Skin epidermis (tissue), 12 donors: ENCODE results near the gene RAB3C.
"Not testable (repeated sequence)": the region's sequence is repeated elsewhere in the genome, so short reads cannot be mapped to it uniquely, and the experiment has no call there.

Experiments
- H3K27ac ChIP-seq, 21 experiments: fragments of 200-600 bp; sonication (generic) in 11 of 21; one replicate each; pipeline ENCODE4 v1.5.0; 2020; ENCODE audit warnings: mild to moderate bottlenecking in 3 of 21, inconsistent platforms in 2 of 21, moderate library complexity in 2 of 21
- H3K4me3 ChIP-seq, 7 experiments: fragments of 200-600 bp; sonication (generic) in 2 of 7; one replicate each; pipeline ENCODE4 v1.5.0; 2020; ENCODE audit warnings: inconsistent platforms in 2 of 7, mild to moderate bottlenecking in 2 of 7, moderate library complexity in 1 of 7

Gene RAB3C

GRCh38 chr5:58599217-58599616, 16.3 kb downstream of the RAB3C start:
- Histone ChIP-seq H3K4me3 (no peak overlapping the region), H3K27ac (no peak overlapping the region)

GRCh38 chr5:58600613-58601012, 17.7 kb downstream of the RAB3C start:
- not testable (repeated sequence) for H3K27ac ChIP-seq, H3K4me3 ChIP-seq

- not testable (repeated sequence) for H3K27ac ChIP-seq, H3K4me3 ChIP-seq
Measured at GRCh38 chr5:58602889-58603288, 20.0 kb downstream of the RAB3C start.

DNA sequence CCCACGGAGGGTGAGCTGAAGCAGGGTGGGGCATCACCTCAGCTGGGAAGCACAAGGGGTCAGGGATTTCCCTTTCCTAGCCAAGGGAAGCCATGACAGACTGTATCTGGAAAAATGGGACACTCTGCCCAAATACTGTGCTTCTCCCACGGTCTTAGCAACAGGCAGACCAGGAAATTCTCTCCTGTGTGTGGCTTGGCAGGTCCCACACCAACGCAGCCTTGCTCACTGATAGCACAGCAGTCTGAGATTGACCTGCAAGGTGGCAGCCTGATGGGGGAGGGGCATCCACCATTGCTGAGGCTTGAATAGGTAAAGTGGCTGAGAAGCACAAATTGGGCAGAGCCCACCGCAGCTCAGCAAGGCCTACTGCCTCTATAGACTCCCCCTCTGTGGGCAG, 23.2 kb downstream of the RAB3C start:
- no peak overlapping the region for H3K4me3 ChIP-seq
- no peak overlapping the region for H3K27ac ChIP-seq

GRCh38 chr5:58615972-58616371, 33.1 kb downstream of the RAB3C start:
- Histone ChIP-seq H3K27ac (no peak overlapping the region), H3K4me3 (no peak overlapping the region)

- no peak overlapping the region for H3K4me3 ChIP-seq
- H3K27ac ChIP-seq: no peak overlapping the region
Measured at GRCh38 chr5:58617241-58617640, 34.4 kb downstream of the RAB3C start.

DNA sequence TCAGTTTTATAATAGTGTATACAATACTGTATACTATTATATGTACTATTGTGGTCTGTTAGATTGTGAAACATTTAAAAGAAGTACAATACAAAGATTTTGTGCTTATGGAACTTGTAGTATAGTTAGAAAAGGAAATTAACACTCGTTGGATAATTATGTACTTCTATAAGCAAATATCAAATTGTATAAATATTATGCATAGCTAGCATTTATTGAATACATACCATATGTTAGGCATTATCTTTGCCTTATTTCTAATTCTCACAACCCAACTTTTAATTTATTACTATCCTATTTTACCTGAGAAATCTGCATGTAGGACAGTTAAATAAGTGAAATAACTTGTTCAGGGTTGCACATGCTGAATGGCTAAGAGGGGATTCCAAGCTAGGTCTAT, 37.5 kb downstream of the RAB3C start:
- no peak overlapping the region for H3K4me3 ChIP-seq
- no peak overlapping the region for H3K27ac ChIP-seq

DNA sequence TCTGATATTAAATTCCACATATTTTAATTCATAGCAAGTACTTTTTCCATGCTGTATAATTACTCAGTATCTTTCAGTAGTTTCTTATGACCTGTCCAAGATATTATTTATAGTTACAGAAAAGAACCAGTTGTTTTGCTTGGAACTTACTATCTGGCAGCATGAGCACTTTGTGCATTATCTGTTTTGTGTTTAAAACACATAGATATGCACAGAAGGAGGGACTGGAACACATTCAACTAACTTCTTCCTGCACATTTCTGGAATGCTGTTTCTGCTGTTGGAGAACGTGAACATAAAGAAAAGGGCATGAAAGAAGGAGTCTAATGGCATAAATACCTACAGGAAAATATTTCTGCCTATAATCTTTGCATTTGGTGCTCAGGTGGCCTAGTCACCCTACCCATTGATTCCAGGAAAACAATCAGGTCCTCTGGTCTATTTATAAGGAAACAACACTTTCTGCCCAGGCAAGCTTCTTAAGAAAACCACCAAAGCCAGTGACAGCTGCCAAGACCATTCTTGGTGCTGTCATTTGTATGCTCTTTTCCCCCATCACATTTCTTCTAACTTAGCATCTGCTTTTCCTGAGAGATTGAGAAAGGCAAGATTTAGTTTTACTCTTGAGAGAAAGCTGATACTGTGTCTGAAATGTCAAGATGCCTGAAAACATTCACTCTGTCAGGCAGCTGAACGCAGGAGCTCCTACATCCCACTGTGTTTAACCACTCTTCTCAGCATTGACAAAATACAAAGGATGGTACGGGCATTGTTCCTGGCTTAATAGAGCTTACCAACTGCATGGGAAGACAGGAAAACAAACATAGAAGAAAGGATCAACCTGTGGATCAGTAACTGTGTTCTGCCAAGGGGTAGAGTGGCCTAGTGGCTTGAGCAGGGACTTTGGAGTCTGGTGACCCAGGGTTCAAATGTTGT, 40.3 kb downstream of the RAB3C start:
- H3K27ac ChIP-seq: no peak overlapping the region

GRCh38 chr5:58628626-58629025, 45.8 kb downstream of the RAB3C start:
- Histone ChIP-seq H3K27ac (no peak overlapping the region), H3K4me3 (no peak overlapping the region)

More for the DNA sequence above, 40.3 kb downstream of the RAB3C start:
- no peak overlapping the region for H3K4me3 ChIP-seq

GRCh38 chr5:58629271-58630159, 46.6 kb downstream of the RAB3C start:
- Histone ChIP-seq H3K27ac (peak overlapping the region in 2 of 21 experiments; percentile 11 to 19), H3K4me3 (no peak overlapping the region)

GRCh38 chr5:58631895-58632294, 49.0 kb downstream of the RAB3C start:
- Histone ChIP-seq H3K27ac (no peak overlapping the region), H3K4me3 (no peak overlapping the region)

DNA sequence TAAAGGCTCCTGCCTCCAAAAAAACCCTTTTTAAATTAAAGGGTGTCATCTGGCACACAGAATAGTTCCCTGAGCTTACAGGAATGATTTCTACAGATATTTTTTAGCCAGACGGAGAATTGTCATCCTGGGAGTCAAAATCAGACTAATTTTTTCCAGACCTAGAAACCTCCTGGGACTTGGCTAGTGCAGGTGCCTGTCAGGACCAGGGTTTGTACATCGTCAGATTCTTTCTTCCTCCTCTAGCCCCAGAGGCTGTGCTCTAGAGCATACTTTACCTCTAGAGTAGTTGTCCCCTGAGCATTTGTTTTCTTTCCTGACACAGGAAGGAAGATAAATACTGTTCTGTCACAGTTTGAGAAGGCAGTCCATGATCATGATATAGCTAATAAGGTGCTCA, 52.5 kb downstream of the RAB3C start:
- Histone ChIP-seq H3K27ac (peak overlapping the region in 1 of 21 experiments; percentile 13), H3K4me3 (no peak overlapping the region)

DNA sequence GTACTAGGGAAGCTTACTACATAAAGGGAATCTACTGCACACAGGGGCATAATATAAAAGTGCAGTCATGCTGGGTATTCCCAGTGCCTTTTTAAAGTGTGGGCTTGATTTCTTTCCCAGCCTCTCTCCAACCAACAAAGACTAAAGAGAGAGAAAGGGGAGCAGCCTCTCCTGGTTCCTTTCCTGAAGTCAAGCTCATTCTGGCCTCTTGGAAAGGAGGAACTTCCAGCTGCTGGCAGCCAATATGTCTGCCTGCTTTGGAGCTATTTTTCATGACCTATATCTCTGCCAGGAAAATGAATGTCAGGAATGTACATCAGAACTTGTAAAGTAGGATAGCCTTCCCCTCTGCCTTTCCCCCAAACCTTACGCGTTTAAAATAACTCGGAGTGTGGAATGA, 57.1 kb downstream of the RAB3C start:
- H3K4me3 ChIP-seq: no peak overlapping the region
- no peak overlapping the region for H3K27ac ChIP-seq

DNA sequence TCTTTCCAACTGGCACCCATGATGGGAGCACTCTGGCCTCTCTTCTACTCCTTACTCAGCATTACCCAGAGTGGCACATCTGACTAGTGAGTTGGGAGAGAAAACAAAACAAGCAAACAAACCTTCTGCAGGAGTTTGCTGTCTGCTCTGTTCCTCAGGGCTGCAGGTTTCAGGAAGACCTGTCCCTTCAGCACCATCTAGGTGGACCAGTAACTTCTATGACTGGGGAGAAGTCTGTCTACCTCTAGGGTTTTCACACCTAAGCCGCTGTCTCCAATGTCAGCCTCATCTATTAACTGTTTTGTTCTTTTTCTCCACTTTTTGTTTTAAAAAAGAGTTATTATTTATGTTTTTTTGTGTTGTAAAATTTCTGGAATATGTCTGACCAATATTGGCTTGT, 58.7 kb downstream of the RAB3C start:
- Histone ChIP-seq H3K27ac (no peak overlapping the region), H3K4me3 (no peak overlapping the region)

- H3K4me3 ChIP-seq: no peak overlapping the region
- no peak overlapping the region for H3K27ac ChIP-seq
Measured at GRCh38 chr5:58648846-58649245, 66.0 kb downstream of the RAB3C start.

DNA sequence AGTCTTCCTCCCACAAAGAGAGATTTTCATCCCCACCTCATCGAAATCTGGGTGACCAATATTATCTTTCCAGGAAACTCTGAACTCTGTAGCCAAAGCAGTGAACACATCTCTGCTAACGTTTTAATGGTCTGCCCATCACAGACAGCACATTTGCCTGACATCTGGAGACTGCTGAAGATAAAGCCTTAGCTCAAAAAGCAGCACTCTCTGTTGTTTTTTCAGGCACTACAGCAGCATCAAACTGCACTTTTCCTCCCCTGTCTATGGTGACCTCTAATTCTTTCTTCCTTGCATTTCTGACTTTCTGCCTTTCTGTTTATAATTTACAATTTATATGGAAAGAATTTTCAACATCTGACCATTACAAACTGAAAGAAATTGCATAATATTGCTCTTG, 66.8 kb downstream of the RAB3C start:
- H3K27ac ChIP-seq: no peak overlapping the region
- H3K4me3 ChIP-seq: no peak overlapping the region

DNA sequence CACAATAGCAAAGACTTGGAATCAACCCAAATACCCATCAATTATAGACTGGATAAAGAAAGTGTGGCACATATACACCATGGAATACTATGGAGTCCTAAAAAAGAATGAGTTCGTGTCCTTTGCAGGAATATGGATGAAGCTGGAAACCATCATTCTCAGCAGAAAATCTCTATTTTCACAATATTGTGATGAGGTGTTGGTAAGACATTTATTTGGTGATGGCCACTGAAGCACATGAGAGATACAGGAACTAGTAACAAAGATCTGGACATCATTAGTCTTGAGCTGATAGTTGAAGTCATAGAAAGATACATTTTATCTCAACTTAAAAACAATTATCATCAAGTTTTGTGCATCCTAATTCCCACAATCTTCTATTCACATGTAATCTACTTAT, 70.6 kb downstream of the RAB3C start:
- no peak overlapping the region for H3K27ac ChIP-seq
- H3K4me3 ChIP-seq: no peak overlapping the region

- Histone ChIP-seq H3K27ac (peak overlapping the region in 2 of 21 experiments; percentile 11 to 27), H3K4me3 (no peak overlapping the region)
Measured at GRCh38 chr5:58666141-58666540, 83.3 kb downstream of the RAB3C start.

GRCh38 chr5:58666598-58667581, 84.0 kb downstream of the RAB3C start:
- Histone ChIP-seq H3K4me3 (no peak overlapping the region), H3K27ac (peak overlapping the region in 2 of 21 experiments; percentile 11 to 27)

GRCh38 chr5:58670582-58670981, 87.7 kb downstream of the RAB3C start:
- H3K27ac ChIP-seq: no peak overlapping the region

More at GRCh38 chr5:58670582-58670981, 87.7 kb downstream of the RAB3C start:
- no peak overlapping the region for H3K4me3 ChIP-seq
